ENCODE results near the gene HLA-G.

The HLA-G gene

DNA sequence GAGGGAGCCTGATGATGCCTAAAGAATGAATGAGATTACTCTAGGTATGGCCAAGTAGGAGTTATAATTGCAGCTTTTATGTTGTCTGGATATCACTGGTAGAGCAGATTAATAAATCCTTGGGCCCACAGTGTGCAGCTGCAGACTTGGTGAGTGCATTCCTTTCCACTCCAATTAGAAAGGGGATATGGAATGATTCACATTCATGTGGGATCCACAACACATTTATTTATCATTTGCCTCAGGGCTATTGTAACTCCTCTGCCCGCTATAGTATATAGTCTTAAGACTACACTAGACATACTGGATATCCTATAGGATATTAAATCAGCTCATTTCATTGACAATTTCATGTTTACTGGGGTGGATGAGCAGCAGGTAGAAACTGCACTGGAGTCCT is 11.6 kb upstream of the HLA-G start:
- Histone ChIP-seq H3K9me3 (ENCODE audit: insufficient read depth, low read depth, low read length) (no peaks in the 10 kb centered on the region), H3K4me1 (ENCODE audit: insufficient read depth, low read length) (no peaks in the 10 kb centered on the region), H3K4me3 (ENCODE audit: low read length) (no peak overlapping the region), H3K27ac (ENCODE audit: low read depth, low read length) (no peak overlapping the region), H3K27me3 (ENCODE audit: insufficient read depth, low read length) (no peaks in the 10 kb centered on the region), H3K9ac (ENCODE audit: low read depth, low read length) (no peak overlapping the region), H3K36me3 (ENCODE audit: insufficient read depth, low read length) (no peaks in the 10 kb centered on the region)
- WGBS = no CpG with 5 or more reads among the region's 1 CpG

DNA sequence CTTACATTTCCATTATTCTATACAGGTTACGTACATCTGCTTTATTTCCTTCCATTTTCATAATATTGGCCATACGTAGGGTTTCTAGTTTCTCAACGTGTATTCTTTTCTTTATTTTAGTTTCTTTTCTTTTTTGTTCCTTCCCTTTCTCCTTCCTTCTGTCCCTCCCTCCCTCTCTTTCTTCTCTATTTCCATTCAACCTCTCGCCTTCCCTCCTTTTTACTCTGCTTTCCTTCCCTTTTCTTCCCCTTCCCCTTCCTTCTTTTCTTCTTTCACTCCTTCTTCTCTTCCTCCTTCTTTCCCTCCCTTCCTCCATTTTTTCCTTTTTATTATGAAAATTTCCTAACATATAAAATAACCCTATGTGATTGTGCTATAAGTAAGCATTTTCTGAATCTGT is 8.7 kb upstream of the HLA-G start:
- Histone ChIP-seq H3K4me3 (ENCODE audit: low read length) (no peak overlapping the region), H3K4me1 (ENCODE audit: insufficient read depth, low read length) (no peaks in the 10 kb centered on the region), H3K27me3 (ENCODE audit: insufficient read depth, low read length) (no peaks in the 10 kb centered on the region), H3K27ac (ENCODE audit: low read depth, low read length) (no peak overlapping the region), H3K36me3 (ENCODE audit: insufficient read depth, low read length) (no peaks in the 10 kb centered on the region), H3K9ac (ENCODE audit: low read depth, low read length) (no peak overlapping the region), H3K9me3 (ENCODE audit: insufficient read depth, low read depth, low read length) (no peaks in the 10 kb centered on the region)
- WGBS = 94% methylated on average over 4 of the region's 4 CpGs

DNA sequence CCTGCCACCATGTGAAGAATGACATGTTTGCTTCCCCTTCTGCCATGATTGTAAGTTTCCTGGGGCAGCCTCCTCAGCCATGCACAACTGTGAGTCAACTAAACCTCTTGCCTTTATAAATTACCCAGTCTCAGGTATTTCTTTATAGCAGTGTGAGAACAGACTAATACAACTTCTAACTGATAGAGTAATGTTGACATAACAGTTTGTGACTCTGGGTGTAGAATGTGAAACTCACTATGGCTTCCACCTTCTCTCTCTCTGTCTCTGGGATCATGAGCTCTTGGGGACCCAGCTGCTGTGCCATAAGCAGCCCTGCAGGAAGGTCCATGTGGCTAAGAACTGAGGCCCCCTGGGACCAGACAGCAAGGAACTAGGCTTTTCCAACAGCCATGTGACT is 3.5 kb upstream of the HLA-G start:
- no peak overlapping the region for H3K9ac ChIP-seq (ENCODE audit: low read depth, low read length)
- H3K4me3 ChIP-seq (ENCODE audit: low read length) = no peak overlapping the region
- peaks cover 42% of the 10 kb centered on the region for H3K27me3 ChIP-seq (ENCODE audit: insufficient read depth, low read length)
- no peak overlapping the region for H3K27ac ChIP-seq (ENCODE audit: low read depth, low read length)
- no peaks in the 10 kb centered on the region for H3K9me3 ChIP-seq (ENCODE audit: insufficient read depth, low read depth, low read length)
- no peaks in the 10 kb centered on the region for H3K4me1 ChIP-seq (ENCODE audit: insufficient read depth, low read length)
- H3K36me3 ChIP-seq (ENCODE audit: insufficient read depth, low read length) = no peaks in the 10 kb centered on the region

DNA sequence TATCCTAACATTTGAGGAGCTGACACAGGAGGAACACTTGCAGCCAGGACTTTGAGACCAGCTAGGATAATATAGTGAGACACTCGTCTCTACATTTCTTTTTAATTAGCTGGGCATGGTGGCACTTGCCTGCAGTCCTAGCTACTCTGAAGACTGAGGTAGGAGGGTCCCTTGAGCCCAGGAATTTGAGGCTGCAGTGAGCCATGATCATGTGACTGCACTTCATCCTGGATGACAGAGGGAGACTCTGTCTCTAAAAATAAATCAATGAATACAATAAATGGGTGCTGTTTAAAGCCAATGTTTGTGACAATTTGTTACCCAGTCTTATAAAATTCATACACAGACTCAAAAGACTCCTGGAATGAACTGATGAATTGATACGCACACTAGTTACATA is 1.8 kb upstream of the HLA-G start:
- no peaks in the 10 kb centered on the region for H3K36me3 ChIP-seq (ENCODE audit: insufficient read depth, low read length)
- H3K9ac ChIP-seq (ENCODE audit: low read depth, low read length) = no peak overlapping the region
- H3K9me3 ChIP-seq (ENCODE audit: insufficient read depth, low read depth, low read length) = no peaks in the 10 kb centered on the region
- no peak overlapping the region for H3K27ac ChIP-seq (ENCODE audit: low read depth, low read length)
- peaks cover 58% of the 10 kb centered on the region for H3K27me3 ChIP-seq (ENCODE audit: insufficient read depth, low read length)
- H3K4me3 ChIP-seq (ENCODE audit: low read length) = no peak overlapping the region
- 89% methylated on average over 2 of the region's 2 CpGs for WGBS
- H3K4me1 ChIP-seq (ENCODE audit: insufficient read depth, low read length) = no peaks in the 10 kb centered on the region

DNA sequence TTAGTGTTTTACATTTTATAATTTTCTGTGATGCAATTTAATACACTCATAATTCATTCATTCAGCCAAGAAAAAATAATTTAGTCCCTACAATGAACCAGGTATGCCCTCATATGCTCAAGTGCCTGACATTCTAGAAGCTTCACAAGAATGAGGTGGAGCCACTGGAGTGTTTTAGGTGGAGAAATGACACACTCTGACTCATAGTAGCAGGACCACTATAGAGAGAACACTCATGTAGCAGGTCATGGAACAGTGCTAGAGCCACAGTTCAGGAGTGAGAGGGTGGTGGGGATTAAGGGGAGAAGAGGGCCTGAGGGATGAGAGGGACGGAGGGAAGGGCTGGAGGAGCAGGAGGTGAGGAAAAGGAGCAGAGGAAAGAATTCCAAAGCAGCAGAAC is 1.4 kb upstream of the HLA-G start:
- H3K9ac ChIP-seq (ENCODE audit: low read depth, low read length) = no peak overlapping the region
- peaks cover 58% of the 10 kb centered on the region for H3K27me3 ChIP-seq (ENCODE audit: insufficient read depth, low read length)
- H3K4me3 ChIP-seq (ENCODE audit: low read length) = no peak overlapping the region
- no peaks in the 10 kb centered on the region for H3K9me3 ChIP-seq (ENCODE audit: insufficient read depth, low read depth, low read length)
- H3K27ac ChIP-seq (ENCODE audit: low read depth, low read length) = no peak overlapping the region
- no peaks in the 10 kb centered on the region for H3K36me3 ChIP-seq (ENCODE audit: insufficient read depth, low read length)
- 76% methylated on average over 1 of the region's 1 CpG for WGBS
- H3K4me1 ChIP-seq (ENCODE audit: insufficient read depth, low read length) = no peaks in the 10 kb centered on the region

DNA sequence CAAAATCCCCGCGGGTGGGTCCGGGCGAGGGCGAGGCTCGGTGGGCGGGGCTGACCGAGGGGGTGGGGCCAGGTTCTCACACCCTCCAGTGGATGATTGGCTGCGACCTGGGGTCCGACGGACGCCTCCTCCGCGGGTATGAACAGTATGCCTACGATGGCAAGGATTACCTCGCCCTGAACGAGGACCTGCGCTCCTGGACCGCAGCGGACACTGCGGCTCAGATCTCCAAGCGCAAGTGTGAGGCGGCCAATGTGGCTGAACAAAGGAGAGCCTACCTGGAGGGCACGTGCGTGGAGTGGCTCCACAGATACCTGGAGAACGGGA is 809 bp downstream of the HLA-G start:
- WGBS = 35% methylated on average over 26 of the region's 26 CpGs
- peak overlapping the region; percentile 60 for H3K4me3 ChIP-seq (ENCODE audit: low read length)
- H3K36me3 ChIP-seq (ENCODE audit: insufficient read depth, low read length) = no peaks in the 10 kb centered on the region
- H3K27me3 ChIP-seq (ENCODE audit: insufficient read depth, low read length) = peaks cover 70% of the 10 kb centered on the region
- no peak overlapping the region for H3K27ac ChIP-seq (ENCODE audit: low read depth, low read length)
- H3K9ac ChIP-seq (ENCODE audit: low read depth, low read length) = no peak overlapping the region
- H3K4me1 ChIP-seq (ENCODE audit: insufficient read depth, low read length) = no peaks in the 10 kb centered on the region
- H3K9me3 ChIP-seq (ENCODE audit: insufficient read depth, low read depth, low read length) = no peaks in the 10 kb centered on the region

DNA sequence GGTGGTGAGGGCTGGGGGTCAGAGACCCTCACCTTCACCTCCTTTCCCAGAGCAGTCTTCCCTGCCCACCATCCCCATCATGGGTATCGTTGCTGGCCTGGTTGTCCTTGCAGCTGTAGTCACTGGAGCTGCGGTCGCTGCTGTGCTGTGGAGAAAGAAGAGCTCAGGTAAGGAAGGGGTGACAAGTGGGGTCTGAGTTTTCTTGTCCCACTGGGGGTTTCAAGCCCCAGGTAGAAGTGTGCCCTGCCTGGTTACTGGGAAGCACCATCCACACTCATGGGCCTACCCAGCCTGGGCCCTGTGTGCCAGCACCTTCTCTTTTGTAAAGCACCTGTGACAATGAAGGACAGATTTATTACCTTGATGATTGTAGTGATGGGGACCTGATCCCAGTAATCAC is 2.1 kb downstream of the HLA-G start:
- Histone ChIP-seq H3K9me3 (ENCODE audit: insufficient read depth, low read depth, low read length) (no peaks in the 10 kb centered on the region), H3K27ac (ENCODE audit: low read depth, low read length) (no peak overlapping the region), H3K36me3 (ENCODE audit: insufficient read depth, low read length) (no peaks in the 10 kb centered on the region), H3K9ac (ENCODE audit: low read depth, low read length) (no peak overlapping the region), H3K27me3 (ENCODE audit: insufficient read depth, low read length) (peaks cover 74% of the 10 kb centered on the region), H3K4me1 (ENCODE audit: insufficient read depth, low read length) (no peaks in the 10 kb centered on the region), H3K4me3 (ENCODE audit: low read length) (no peak overlapping the region)
- WGBS = 100% methylated on average over 3 of the region's 3 CpGs

DNA sequence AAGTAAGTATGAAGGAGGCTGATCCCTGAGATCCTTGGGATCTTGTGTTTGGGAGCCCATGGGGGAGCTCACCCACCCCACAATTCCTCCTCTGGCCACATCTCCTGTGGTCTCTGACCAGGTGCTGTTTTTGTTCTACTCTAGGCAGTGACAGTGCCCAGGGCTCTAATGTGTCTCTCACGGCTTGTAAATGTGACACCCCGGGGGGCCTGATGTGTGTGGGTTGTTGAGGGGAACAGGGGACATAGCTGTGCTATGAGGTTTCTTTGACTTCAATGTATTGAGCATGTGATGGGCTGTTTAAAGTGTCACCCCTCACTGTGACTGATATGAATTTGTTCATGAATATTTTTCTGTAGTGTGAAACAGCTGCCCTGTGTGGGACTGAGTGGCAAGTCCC is 2.8 kb downstream of the HLA-G start:
- H3K36me3 ChIP-seq (ENCODE audit: insufficient read depth, low read length) = no peaks in the 10 kb centered on the region
- 64% methylated on average over 2 of the region's 2 CpGs for WGBS

DNA sequence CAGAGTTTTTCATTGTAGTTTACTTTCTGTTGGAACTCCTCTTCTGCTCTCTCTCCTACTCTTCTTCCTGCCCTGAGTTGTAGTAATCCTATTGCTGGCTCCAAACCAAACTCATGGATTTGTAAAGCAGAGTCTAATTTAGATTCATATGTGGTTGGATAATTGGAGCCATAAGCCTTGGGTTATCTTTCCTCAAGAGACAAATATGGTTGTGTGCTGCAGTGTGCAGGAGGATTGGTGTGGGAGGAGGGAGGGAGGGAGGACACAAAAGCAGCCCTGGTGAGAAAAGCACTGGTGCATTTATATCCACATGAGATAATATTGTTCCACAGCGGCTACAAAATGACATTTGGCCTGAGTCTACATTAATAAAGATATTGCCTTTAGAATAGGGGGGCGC is 4.2 kb downstream of the HLA-G start:
- H3K27ac ChIP-seq (ENCODE audit: low read depth, low read length) = no peak overlapping the region
- no peaks in the 10 kb centered on the region for H3K4me1 ChIP-seq (ENCODE audit: insufficient read depth, low read length)
- 94% methylated on average over 2 of the region's 2 CpGs for WGBS
- peaks cover 72% of the 10 kb centered on the region for H3K27me3 ChIP-seq (ENCODE audit: insufficient read depth, low read length)
- H3K36me3 ChIP-seq (ENCODE audit: insufficient read depth, low read length) = no peaks in the 10 kb centered on the region
- no peak overlapping the region for H3K9ac ChIP-seq (ENCODE audit: low read depth, low read length)
- no peak overlapping the region for H3K4me3 ChIP-seq (ENCODE audit: low read length)
- H3K9me3 ChIP-seq (ENCODE audit: insufficient read depth, low read depth, low read length) = no peaks in the 10 kb centered on the region

More for the DNA sequence above, 2.8 kb downstream of the HLA-G start:
- no peaks in the 10 kb centered on the region for H3K4me1 ChIP-seq (ENCODE audit: insufficient read depth, low read length)
- no peak overlapping the region for H3K4me3 ChIP-seq (ENCODE audit: low read length)
- H3K27me3 ChIP-seq (ENCODE audit: insufficient read depth, low read length) = peaks cover 75% of the 10 kb centered on the region
- no peak overlapping the region for H3K27ac ChIP-seq (ENCODE audit: low read depth, low read length)
- no peak overlapping the region for H3K9ac ChIP-seq (ENCODE audit: low read depth, low read length)
- no peaks in the 10 kb centered on the region for H3K9me3 ChIP-seq (ENCODE audit: insufficient read depth, low read depth, low read length)

DNA sequence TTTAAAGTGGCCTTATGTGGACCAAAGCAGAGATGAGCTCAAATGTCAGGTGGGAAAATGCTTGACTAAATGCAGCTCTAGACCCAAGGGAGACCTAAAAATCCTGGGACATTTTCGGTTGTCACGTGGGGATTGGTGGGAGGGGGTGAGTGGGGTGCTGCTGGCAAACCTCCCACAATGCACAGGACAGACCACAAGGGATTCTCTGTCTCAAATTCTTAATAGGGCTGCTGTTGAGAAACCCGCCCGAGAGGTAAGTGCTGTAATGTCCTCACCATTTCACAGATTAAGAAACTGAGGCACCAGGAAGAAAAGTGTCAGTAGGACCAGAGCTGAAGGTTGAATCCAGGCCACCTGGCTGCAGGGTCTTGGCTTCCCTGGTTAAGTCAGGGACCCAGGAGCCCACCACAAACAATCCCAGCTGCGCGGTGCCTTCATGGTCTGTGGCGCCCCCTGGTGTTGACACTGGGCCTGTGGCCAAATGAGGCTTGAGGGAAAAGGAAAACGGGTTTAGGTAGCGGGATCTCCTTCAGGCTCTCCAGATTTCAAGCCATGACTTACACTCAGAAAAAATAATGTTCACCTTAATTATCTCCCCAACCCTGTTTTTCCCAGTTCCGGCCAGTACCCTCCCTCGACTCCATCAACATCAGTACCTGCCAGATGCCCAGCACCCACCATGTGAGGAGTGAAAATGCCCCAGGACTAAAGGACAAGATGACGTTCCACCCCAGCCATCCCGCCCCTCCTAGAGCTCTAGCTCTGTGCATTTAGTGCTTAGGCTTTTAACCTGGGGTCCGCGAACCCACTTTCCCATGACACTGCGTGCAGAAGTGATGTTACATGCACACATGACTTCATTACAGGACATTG is 7.2 kb downstream of the HLA-G start:
- Histone ChIP-seq H3K27ac (ENCODE audit: low read depth, low read length) (no peak overlapping the region), H3K27me3 (ENCODE audit: insufficient read depth, low read length) (peaks cover 43% of the 10 kb centered on the region), H3K4me1 (ENCODE audit: insufficient read depth, low read length) (no peaks in the 10 kb centered on the region), H3K4me3 (ENCODE audit: low read length) (no peak overlapping the region), H3K9me3 (ENCODE audit: insufficient read depth, low read depth, low read length) (no peaks in the 10 kb centered on the region), H3K36me3 (ENCODE audit: insufficient read depth, low read length) (no peaks in the 10 kb centered on the region), H3K9ac (ENCODE audit: low read depth, low read length) (no peak overlapping the region)
- 33% methylated on average over 16 of the region's 16 CpGs for WGBS

DNA sequence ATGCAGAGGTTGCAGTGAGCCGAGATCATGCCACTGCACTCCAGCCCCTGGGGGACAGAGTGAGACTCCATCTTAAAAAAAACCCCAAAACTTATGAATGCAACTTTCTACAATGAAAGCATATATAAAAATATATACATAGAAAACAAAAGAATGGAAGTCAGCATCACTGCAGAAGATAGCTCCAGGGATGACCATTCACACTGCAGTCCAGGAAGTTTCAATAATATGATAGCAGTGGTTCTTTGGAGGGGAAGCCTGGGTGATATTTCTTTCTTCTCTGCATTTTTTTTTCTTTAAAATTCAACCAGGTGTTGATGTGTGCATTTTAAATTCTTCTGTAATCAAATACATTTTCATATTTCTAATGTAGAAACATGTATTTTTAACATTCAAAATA is 12.3 kb downstream of the HLA-G start:
- Histone ChIP-seq H3K4me1 (ENCODE audit: insufficient read depth, low read length) (no peaks in the 10 kb centered on the region; the same call in 1 of the 2 replicates), H3K27ac (ENCODE audit: low read depth, low read length) (no peak overlapping the region), H3K4me3 (ENCODE audit: low read length) (no peak overlapping the region), H3K27me3 (ENCODE audit: insufficient read depth, low read length) (peaks cover 17% of the 10 kb centered on the region), H3K36me3 (ENCODE audit: insufficient read depth, low read length) (no peaks in the 10 kb centered on the region), H3K9ac (ENCODE audit: low read depth, low read length) (no peak overlapping the region), H3K9me3 (ENCODE audit: insufficient read depth, low read depth, low read length) (no peaks in the 10 kb centered on the region)
- WGBS = 80% methylated on average over 1 of the region's 1 CpG

DNA sequence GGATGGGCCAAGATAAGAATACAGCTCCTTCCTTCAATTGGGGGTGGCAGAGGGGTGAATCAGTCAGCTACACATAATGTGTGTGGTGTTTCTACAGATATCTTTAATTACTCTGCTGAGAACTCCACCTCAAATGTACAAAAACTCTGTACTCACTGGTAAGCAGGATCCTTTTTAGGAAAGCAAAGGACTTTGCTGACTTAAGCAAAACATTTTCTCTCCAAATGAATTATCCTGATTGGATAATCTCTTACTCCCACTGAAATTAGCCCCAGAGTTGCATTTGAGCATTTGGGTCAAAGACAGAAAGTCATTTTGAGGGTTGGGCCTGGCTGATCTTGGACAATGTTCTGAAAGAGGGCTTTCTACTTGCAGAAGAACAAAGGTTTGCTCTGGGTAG is 13.4 kb downstream of the HLA-G start:
- H3K4me1 ChIP-seq (ENCODE audit: insufficient read depth, low read length) = no peaks in the 10 kb centered on the region; the same call in 1 of the 2 replicates
- H3K4me3 ChIP-seq (ENCODE audit: low read length) = no peak overlapping the region
- H3K36me3 ChIP-seq (ENCODE audit: insufficient read depth, low read length) = no peaks in the 10 kb centered on the region

More for the DNA sequence above, 13.4 kb downstream of the HLA-G start:
- Histone ChIP-seq H3K9ac (ENCODE audit: low read depth, low read length) (no peak overlapping the region), H3K27ac (ENCODE audit: low read depth, low read length) (no peak overlapping the region), H3K9me3 (ENCODE audit: insufficient read depth, low read depth, low read length) (no peaks in the 10 kb centered on the region), H3K27me3 (ENCODE audit: insufficient read depth, low read length) (peaks cover 6% of the 10 kb centered on the region; the same call in 1 of the 2 replicates)

Data from HUES64 (cell line).